Testis (tissue), 3 donors: Measurements from ENCODE around the gene MRPS35. TPM values are rescaled to one million over a fixed set of nuclear protein-coding genes. Genes with fewer than 3 reads are reported as not detected.
"Not testable (repeated sequence)": the region's sequence is repeated elsewhere in the genome, so short reads cannot be mapped to it uniquely, and the experiment has no call there.

Experiments used
- DNase-seq: peaks from one replicate; pipeline ENCODE4 v3.0.0-alpha.2; 2019
- H3K27ac ChIP-seq, 2 donors: fragments of 200-600 bp; sonication (generic); one replicate each; pipeline ENCODE4 v1.5.1; 2019
- H3K27me3 ChIP-seq: fragments of 200-600 bp; sonication (generic); one replicate; pipeline ENCODE4 v1.5.1; 2019
- H3K36me3 ChIP-seq: fragments of 200-600 bp; sonication (generic); one replicate; pipeline ENCODE4 v1.5.1; 2017; ENCODE audit warnings: low read depth; ENCODE audit errors: missing control alignments
- H3K4me1 ChIP-seq: fragments of 200-600 bp; sonication (generic); one replicate; pipeline ENCODE4 v1.5.1; 2019
- H3K4me3 ChIP-seq, 2 donors: fragments of 200-600 bp; sonication (generic); one replicate each; pipeline ENCODE4 v1.5.1; 2017 to 2019
- H3K9me3 ChIP-seq: fragments of 200-600 bp; sonication (generic); one replicate; pipeline ENCODE4 v1.5.1; 2017
- CTCF ChIP-seq, 3 experiments: fragments of 450-650 bp in 2 of 3; fragments of 200-600 bp in 1 of 3; sonication (generic) in 1 of 3; IDR thresholded peaks; one replicate each; pipeline ENCODE4 v1.5.1; 2016 to 2019; ENCODE audit warnings: antibody characterized with exemption in 3 of 3, mild to moderate bottlenecking in 2 of 3, moderate library complexity in 1 of 3
- POLR2A ChIP-seq: fragments of 450-650 bp; IDR thresholded peaks from one replicate; pipeline ENCODE4 v1.6.1; 2017; ENCODE audit warnings: antibody characterized with exemption, mild to moderate bottlenecking, moderate library complexity
- WGBS, 2 donors: methylation state at CpG; one replicate each; pipeline ENCODE4 v1.1.5; 2018; 5-methylcytosine and 5-hydroxymethylcytosine counted together
- intact Hi-C: fragments of 100-400 bp; cut with DNase I; formaldehyde crosslinking; loops from one replicate; pipeline ENCODE4 v1.15.1; 2023; ENCODE audit warnings: low total_unique reads
- polyA plus RNA-seq: library from polyadenylated mRNA; stranded (reverse); fragments of 350-450 nt; fragmentation: Illumina TruSeq; extraction: RNeasy Lipid Tissue Mini Kit (QIAGEN cat#74804); gene quantifications from one replicate; pipeline ENCODE4 v1.2.3, GENCODE V29; 2014; ENCODE audit warnings: low read depth, low replicate concordance; ENCODE audit not compliant: insufficient read depth
- total RNA-seq, 2 donors: library from RNA; depleted of rRNA; stranded (reverse); fragments of >200 nt; gene quantifications; one replicate each; pipeline ENCODE4 v1.2.3, GENCODE V29; 2016

The MRPS35 gene
- total and polyA plus RNA-seq, 3 donors from 2014 or later: 35.1 to 42.9 (median 35.7) TPM

DNA sequence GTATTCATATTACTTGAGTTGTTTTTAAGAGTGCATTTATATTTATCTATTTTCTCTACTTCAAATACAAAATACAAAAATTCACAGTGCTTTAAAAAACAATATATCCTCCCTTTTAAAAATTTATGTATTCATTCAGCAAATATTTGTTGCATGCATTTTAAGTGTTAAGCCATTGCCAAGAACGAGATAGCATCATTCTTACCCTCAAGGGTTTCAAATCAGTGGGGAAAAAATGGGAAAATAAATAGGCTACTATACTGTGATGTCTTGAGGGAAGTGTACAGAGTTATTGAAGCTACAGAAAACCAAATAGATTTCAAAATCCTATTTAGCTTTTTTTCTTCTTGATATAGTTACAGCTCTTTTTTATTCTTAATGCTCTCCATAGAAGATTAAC lies 23.2 kb downstream of the MRPS35 start:
- no peaks in the 10 kb centered on the region for H3K4me1 ChIP-seq
- 94 to 100% methylated on average over 1 of the region's 1 CpG for WGBS, 2 donors
- H3K36me3 ChIP-seq: no peaks in the 10 kb centered on the region
- H3K9me3 ChIP-seq: no peaks in the 10 kb centered on the region
- no peak for TF ChIP-seq CTCF (IDR thresholded peaks at IDR 0.05)
- no peak for TF ChIP-seq POLR2A
- DNase-seq: no peak
- no peaks in the 10 kb centered on the region for H3K27me3 ChIP-seq
- H3K4me3 ChIP-seq: no peak overlapping the region
- H3K27ac ChIP-seq: no peak overlapping the region
- intact Hi-C loops: no loop called here

- WGBS, 2 donors: 92 to 94% methylated on average over 9 of the region's 9 CpGs
- H3K4me1 ChIP-seq, H3K36me3 ChIP-seq, H3K9me3 ChIP-seq, intact Hi-C loops, DNase-seq, H3K27ac ChIP-seq, H3K4me3 ChIP-seq, H3K27me3 ChIP-seq: not testable (repeated sequence)
Observed at GRCh38 chr12:27734321-27734720, 23.7 kb downstream of the MRPS35 start.

DNA sequence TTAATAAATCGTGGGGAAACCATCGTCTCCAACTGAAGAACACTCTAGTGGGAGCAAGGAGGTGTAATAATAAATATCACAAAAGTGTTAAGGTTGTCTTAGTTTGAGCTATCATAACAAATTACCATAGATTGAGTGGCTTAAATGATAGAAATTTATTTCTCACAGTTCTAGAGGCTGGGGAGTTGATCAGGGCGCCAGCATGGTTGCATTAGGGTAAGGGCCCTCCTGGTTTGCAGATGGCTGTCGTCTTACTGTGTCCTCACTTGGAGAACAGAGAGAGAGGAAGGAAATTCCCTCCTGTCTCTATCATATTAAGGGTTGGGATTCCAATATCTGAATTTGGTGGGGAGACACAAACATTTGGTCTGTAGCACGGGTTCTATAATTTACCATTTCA lies 33.0 kb downstream of the MRPS35 start:
- TF ChIP-seq POLR2A (no peak), CTCF (IDR thresholded peaks at IDR 0.05) (no peak)
- Histone ChIP-seq H3K4me1 (peaks cover 22% of the 10 kb centered on the region), H3K36me3 (no peaks in the 10 kb centered on the region), H3K9me3 (no peaks in the 10 kb centered on the region), H3K4me3 (no peak overlapping the region), H3K27me3 (no peaks in the 10 kb centered on the region), H3K27ac (no peak overlapping the region)
- DNase-seq: no peak
- WGBS, 2 donors: 96 to 99% methylated on average over 5 of the region's 5 CpGs
- intact Hi-C loops: loop anchor here (10.0 kb wide), 1 partner anchor 71 kb away; no protein-coding TSS in a partner anchor

GRCh38 chr12:27745734-27746133 lies 35.1 kb downstream of the MRPS35 start:
- intact Hi-C loops: loop anchor here (10.0 kb wide), 1 partner anchor 69 kb away; no protein-coding TSS in a partner anchor
- not testable (repeated sequence) for H3K27me3 ChIP-seq, DNase-seq, H3K36me3 ChIP-seq, H3K4me3 ChIP-seq, H3K9me3 ChIP-seq
- Histone ChIP-seq H3K27ac (peak overlapping the region in 1 of 2 donors; percentile 81), H3K4me1 (peaks cover 29% of the 10 kb centered on the region)
- WGBS, 2 donors: 100% methylated on average over 1 of the region's 1 CpG

- no peak for DNase-seq
- H3K27me3 ChIP-seq: no peaks in the 10 kb centered on the region
- H3K4me3 ChIP-seq: no peak overlapping the region
- TF ChIP-seq CTCF (IDR thresholded peaks at IDR 0.05): no peak
- TF ChIP-seq POLR2A: no peak
- H3K4me1 ChIP-seq: peaks cover 36% of the 10 kb centered on the region
- 58 to 65% methylated on average over 3 of the region's 3 CpGs for WGBS, 2 donors
- H3K9me3 ChIP-seq: no peaks in the 10 kb centered on the region
- H3K27ac ChIP-seq: peak overlapping the region; percentile 79 to 81
- intact Hi-C loops: loop anchor here (10.0 kb wide), 1 partner anchor 68 kb away; no protein-coding TSS in a partner anchor
- no peaks in the 10 kb centered on the region for H3K36me3 ChIP-seq
Observed at GRCh38 chr12:27747111-27747820, 36.6 kb downstream of the MRPS35 start.
